PC-3 (cell line): ENCODE data around the gene PACRG. TPM values are rescaled to one million over a fixed set of nuclear protein-coding genes. Genes with fewer than 3 reads are reported as not detected.

Experiments used
- ATAC-seq: fragments of 200-7000 bp; cut with Tn5 transposase; 2 replicates; pipeline ENCODE4 v1.9.1; 2020; ENCODE audit warnings: mild to moderate bottlenecking, moderate library complexity
- BruUV-seq: library from RNA; stranded (reverse); fragments of 400-500 nt; replicated peaks from 2 replicates; lab custom pipeline; 2021; lab: Mats Ljungman, UMichigan
- CTCF ChIA-PET: fragments of 300-600 bp; sonication (Branson Sonifier 250); formaldehyde crosslinking; loops from one replicate; lab custom pipeline; 2022; ENCODE audit warnings: antibody characterized with exemption; lab: Charles Lee
- POLR2A ChIA-PET: fragments of 300-600 bp; sonication (Branson Sonifier 250); formaldehyde crosslinking; loops from one replicate; lab custom pipeline; 2022; ENCODE audit warnings: antibody characterized with exemption; ENCODE audit not compliant: unreplicated experiment; lab: Charles Lee
- DNase-seq: peaks from one replicate; pipeline ENCODE4 v3.0.0-alpha.2; 2015
- H2AFZ ChIP-seq: fragments of 300-600 bp; sonication (generic); 2 replicates; pipeline ENCODE4 v1.6.0; 2016; ENCODE audit warnings: antibody characterized with exemption, low read length
- H3F3A ChIP-seq: fragments of 300-600 bp; sonication (generic); one replicate; pipeline ENCODE4 v1.6.0; 2017; ENCODE audit warnings: antibody characterized with exemption, low read length, control low read depth, mild to moderate bottlenecking; ENCODE audit not compliant: unreplicated experiment
- H3K27ac ChIP-seq: fragments of 300-600 bp; sonication (generic); 2 replicates; pipeline ENCODE4 v1.5.1; 2016; ENCODE audit warnings: mild to moderate bottlenecking, low read length
- H3K27me3 ChIP-seq: fragments of 300-600 bp; sonication (generic); 2 replicates; pipeline ENCODE4 v1.6.1; 2016; ENCODE audit warnings: low read length, mixed read lengths
- H3K36me3 ChIP-seq: fragments of 300-600 bp; sonication (generic); 2 replicates; pipeline ENCODE4 v1.6.1; 2016; ENCODE audit warnings: low read depth, mixed run types, low read length, mixed read lengths
- H3K4me1 ChIP-seq: fragments of 300-600 bp; sonication (generic); 2 replicates; pipeline ENCODE4 v1.5.1; 2016; ENCODE audit warnings: low read length; ENCODE audit not compliant: insufficient read depth
- H3K4me2 ChIP-seq: fragments of 300-600 bp; sonication (generic); 2 replicates; pipeline ENCODE4 v1.6.0; 2016; ENCODE audit warnings: low read length
- H3K4me3 ChIP-seq: fragments of 300-600 bp; sonication (generic); 2 replicates; pipeline ENCODE4 v1.5.1; 2016; ENCODE audit warnings: mild to moderate bottlenecking, low read length, mixed read lengths
- H3K79me2 ChIP-seq: fragments of 300-600 bp; sonication (generic); 2 replicates; pipeline ENCODE4 v1.6.1; 2017; ENCODE audit warnings: low read length, mixed read lengths
- H3K9ac ChIP-seq: fragments of 300-600 bp; sonication (generic); 2 replicates; pipeline ENCODE4 v1.6.0; 2016; ENCODE audit warnings: mild to moderate bottlenecking, low read length
- H3K9me2 ChIP-seq: fragments of 300-600 bp; sonication (generic); replicated peaks from 2 replicates; pipeline ENCODE4 v1.6.1; 2016; ENCODE audit warnings: mixed run types, low read length, mixed read lengths
- H3K9me3 ChIP-seq: fragments of 300-600 bp; sonication (generic); 2 replicates; pipeline ENCODE4 v1.6.1; 2016; ENCODE audit warnings: low read length, mixed read lengths
- H4K20me1 ChIP-seq: fragments of 300-600 bp; sonication (generic); 2 replicates; pipeline ENCODE4 v1.6.1; 2016; ENCODE audit warnings: low read length, mixed read lengths
- EZH2 ChIP-seq: fragments of 300-600 bp; sonication (generic); IDR thresholded peaks from one replicate; pipeline ENCODE4 v1.6.1; 2017; ENCODE audit warnings: antibody characterized with exemption, mild to moderate bottlenecking, low read length; ENCODE audit not compliant: unreplicated experiment
- EZH2phosphoT487 ChIP-seq: fragments of 300-600 bp; sonication (generic); IDR thresholded peaks from 2 replicates; pipeline ENCODE4 v1.6.1; 2018; ENCODE audit warnings: mild to moderate bottlenecking, antibody characterized with exemption, low read length, borderline replicate concordance
- intact Hi-C: fragments of 100-400 bp; cut with micrococcal nuclease; formaldehyde crosslinking; loops from 2 replicates; pipeline ENCODE4 v1.9.0; 2023
- total RNA-seq: library from RNA; depleted of rRNA; stranded (reverse); fragments of >200 nt; gene quantifications from 2 replicates; pipeline ENCODE4 v1.2.3, GENCODE V29; 2014
- TF ChIP-seq, protein P1 (sequence below): fragments of 300-600 bp; sonication (generic); conservative IDR thresholded peaks from 2 replicates; pipeline ENCODE4 v1.5.1; 2017; ENCODE audit warnings: antibody characterized with exemption, low read depth, mild to moderate bottlenecking, low read length

Gene PACRG
- total RNA-seq, 1 experiment from 2014 or later, result not detected

DNA sequence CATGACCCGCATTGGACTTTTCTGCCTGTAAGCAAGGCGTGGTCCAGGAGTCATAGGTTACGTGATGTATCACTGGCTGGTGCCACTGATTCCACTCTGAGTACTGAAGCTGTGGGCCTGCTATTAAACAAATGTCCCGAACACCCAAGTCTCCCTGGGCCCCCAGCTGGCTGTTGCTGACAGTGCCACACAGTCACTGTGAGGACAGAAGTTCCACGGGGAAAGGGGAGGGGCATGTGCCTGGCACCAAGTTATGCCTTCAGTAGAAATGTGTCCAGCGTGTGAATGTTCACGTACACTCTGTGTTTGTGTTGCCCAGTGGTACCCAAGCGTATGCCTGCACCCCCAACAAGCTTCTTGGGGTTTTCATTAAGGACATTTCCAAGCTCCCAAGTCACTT, 515.3 kb downstream of the PACRG start:
- intact Hi-C loops, result no loop called here
- H3K9me3 ChIP-seq, result no peaks in the 10 kb centered on the region
- H3K27me3 ChIP-seq, result no peaks in the 10 kb centered on the region
- H3K79me2 ChIP-seq, result no peaks in the 10 kb centered on the region
- POLR2A ChIA-PET, result no interaction called here
- no peaks in the 10 kb centered on the region for H3K9me2 ChIP-seq
- no peak overlapping the region for H3K27ac ChIP-seq
- H3K4me1 ChIP-seq, result peaks cover 14% of the 10 kb centered on the region
- no peaks in the 10 kb centered on the region for H3F3A ChIP-seq
- ATAC-seq (peak; percentile 20; the same call in 1 of the 2 replicates), DNase-seq (no peak)
- no peak overlapping the region for H3K4me2 ChIP-seq
- no peak overlapping the region for H2AFZ ChIP-seq
- H3K36me3 ChIP-seq, result no peaks in the 10 kb centered on the region
- H3K9ac ChIP-seq, result no peak overlapping the region
- CTCF ChIA-PET, result no interaction called here
- H4K20me1 ChIP-seq, result no peaks in the 10 kb centered on the region
- TF ChIP-seq, protein P1, sequence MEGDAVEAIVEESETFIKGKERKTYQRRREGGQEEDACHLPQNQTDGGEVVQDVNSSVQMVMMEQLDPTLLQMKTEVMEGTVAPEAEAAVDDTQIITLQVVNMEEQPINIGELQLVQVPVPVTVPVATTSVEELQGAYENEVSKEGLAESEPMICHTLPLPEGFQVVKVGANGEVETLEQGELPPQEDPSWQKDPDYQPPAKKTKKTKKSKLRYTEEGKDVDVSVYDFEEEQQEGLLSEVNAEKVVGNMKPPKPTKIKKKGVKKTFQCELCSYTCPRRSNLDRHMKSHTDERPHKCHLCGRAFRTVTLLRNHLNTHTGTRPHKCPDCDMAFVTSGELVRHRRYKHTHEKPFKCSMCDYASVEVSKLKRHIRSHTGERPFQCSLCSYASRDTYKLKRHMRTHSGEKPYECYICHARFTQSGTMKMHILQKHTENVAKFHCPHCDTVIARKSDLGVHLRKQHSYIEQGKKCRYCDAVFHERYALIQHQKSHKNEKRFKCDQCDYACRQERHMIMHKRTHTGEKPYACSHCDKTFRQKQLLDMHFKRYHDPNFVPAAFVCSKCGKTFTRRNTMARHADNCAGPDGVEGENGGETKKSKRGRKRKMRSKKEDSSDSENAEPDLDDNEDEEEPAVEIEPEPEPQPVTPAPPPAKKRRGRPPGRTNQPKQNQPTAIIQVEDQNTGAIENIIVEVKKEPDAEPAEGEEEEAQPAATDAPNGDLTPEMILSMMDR, result no peak
- TF ChIP-seq EZH2, result no peak
- no peak for TF ChIP-seq EZH2phosphoT487
- no TSS peak for BruUV-seq
- H3K4me3 ChIP-seq, result no peak overlapping the region

- H3K9me2 ChIP-seq, result no peaks in the 10 kb centered on the region
- no peak overlapping the region for H3K9ac ChIP-seq
- no peak overlapping the region for H3K4me2 ChIP-seq
- no peaks in the 10 kb centered on the region for H3K9me3 ChIP-seq
- H3K36me3 ChIP-seq, result no peaks in the 10 kb centered on the region
- no peak for ATAC-seq
- TF ChIP-seq, protein P1, result no peak
- TF ChIP-seq EZH2, result no peak
- no peak for TF ChIP-seq EZH2phosphoT487
- CTCF ChIA-PET, result no interaction called here
- peaks cover 15% of the 10 kb centered on the region for H3K4me1 ChIP-seq
- no peaks in the 10 kb centered on the region for H3K27me3 ChIP-seq
- no TSS peak for BruUV-seq
- intact Hi-C loops, result no loop called here
- no peak for DNase-seq
- H3F3A ChIP-seq, result no peaks in the 10 kb centered on the region
- POLR2A ChIA-PET, result no interaction called here
- H3K27ac ChIP-seq, result no peak overlapping the region
- H3K4me3 ChIP-seq, result no peak overlapping the region
- H4K20me1 ChIP-seq, result no peaks in the 10 kb centered on the region
- H2AFZ ChIP-seq, result no peak overlapping the region
- H3K79me2 ChIP-seq, result no peaks in the 10 kb centered on the region
Measured at GRCh38 chr6:163243692-163244589, 516.2 kb downstream of the PACRG start.

DNA sequence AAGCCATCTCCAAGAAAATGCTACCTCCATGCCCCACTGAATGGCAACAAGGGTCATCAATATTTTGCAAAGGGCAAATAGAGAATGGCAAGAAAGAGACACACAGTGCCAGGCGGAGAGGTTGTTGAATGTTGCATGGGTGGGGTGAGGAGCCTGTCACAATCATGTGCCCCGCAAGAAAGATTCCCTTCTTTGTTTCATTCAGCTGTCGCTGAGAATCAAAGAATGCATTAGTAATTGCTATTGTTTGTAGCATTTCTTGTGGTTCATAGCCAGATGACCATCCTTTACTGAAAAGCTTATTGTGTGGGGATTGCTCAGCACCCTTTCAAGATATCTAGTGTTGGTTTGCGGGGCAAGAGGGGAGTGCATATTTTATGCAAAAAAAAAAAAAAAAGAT, 520.3 kb downstream of the PACRG start:
- Histone ChIP-seq H3K79me2 (no peaks in the 10 kb centered on the region), H3K4me3 (no peak overlapping the region), H3K9me2 (no peaks in the 10 kb centered on the region), H3F3A (no peaks in the 10 kb centered on the region), H3K9me3 (no peaks in the 10 kb centered on the region), H3K9ac (no peak overlapping the region), H3K4me1 (peaks cover 14% of the 10 kb centered on the region), H3K27ac (no peak overlapping the region), H3K27me3 (no peaks in the 10 kb centered on the region), H4K20me1 (no peaks in the 10 kb centered on the region), H3K36me3 (no peaks in the 10 kb centered on the region), H2AFZ (no peak overlapping the region), H3K4me2 (no peak overlapping the region)
- intact Hi-C loops, result no loop called here
- DNase-seq (no peak), ATAC-seq (no peak)
- TF ChIP-seq, protein P1, result no peak
- no peak for TF ChIP-seq EZH2
- TF ChIP-seq EZH2phosphoT487, result no peak
- POLR2A ChIA-PET, result no interaction called here
- CTCF ChIA-PET, result no interaction called here
- BruUV-seq, result no TSS peak
